Measurements from ENCODE around the gene CPA1.

Gene CPA1

DNA sequence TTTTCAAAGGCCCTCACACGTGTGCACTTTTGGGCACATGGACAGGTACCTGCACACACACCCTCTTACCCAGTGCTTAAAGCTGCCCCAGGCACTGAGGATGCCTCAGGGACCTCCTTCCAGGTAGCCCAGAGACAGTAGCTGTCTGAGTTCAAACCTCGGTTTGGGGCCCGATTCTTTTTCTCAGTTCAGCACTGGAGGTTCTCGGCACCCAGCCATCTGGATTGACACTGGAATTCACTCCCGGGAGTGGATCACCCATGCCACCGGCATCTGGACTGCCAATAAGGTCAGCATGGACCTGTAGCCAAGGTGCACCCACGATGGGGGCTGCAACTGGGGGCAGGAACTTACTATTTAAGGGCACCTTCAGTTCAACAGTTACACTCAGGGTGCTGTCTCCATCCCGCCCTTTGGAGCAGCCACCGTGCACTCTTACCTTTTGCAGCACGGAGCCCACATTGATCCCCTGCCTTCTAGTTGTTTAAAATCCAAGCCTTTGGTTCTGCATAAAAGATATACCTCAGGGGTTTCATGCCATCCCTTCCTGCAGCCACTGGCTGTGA, 18.0 kb upstream of the CPA1 start:
- TF ChIP-seq GATA1 (IDR thresholded peaks at IDR 0.05; ENCODE audit: low read depth, low read length) (no peak), POLR2A (IDR thresholded peaks at IDR 0.05; ENCODE audit: low read length) (no peak)
- DNase-seq = no peak

DNA sequence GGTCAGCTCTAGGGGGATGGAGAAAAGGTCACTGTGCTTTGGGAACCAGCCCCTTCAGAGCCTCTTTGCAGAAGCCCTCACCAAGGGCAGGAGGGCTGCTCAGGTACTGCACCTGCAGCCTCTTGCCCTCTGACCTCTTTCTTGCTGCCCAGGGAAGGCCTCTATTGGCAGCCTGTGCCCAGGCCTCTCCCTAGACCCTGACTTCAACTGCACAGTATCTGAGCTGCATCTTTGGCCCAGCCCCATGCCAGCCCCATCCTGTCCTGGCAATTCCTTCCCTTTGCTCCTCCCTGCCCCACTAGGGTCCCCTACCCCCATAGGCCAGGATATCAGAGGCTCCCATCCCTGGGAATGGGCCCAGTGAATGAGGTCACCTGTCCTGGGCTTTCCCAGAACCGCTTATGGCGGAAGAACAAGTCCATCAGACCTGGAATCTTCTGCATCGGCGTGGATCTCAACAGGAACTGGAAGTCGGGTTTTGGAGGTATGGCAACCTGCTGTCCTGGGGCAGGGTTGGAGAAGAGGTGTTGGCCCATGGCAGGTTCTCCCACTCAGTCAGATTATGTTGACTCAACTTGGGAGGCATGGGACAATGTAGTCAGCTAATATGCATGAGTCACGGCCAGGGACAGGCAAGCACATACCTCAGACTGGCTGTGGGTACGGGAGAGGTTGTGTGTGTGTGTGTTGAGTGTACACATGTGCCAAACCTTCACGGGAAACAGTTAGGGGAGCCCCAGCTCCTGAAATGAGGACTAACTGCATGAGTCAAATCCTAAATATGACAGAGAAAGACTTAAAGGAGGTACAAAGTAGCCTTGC, 17.1 kb upstream of the CPA1 start:
- DNase-seq = no peak

DNA sequence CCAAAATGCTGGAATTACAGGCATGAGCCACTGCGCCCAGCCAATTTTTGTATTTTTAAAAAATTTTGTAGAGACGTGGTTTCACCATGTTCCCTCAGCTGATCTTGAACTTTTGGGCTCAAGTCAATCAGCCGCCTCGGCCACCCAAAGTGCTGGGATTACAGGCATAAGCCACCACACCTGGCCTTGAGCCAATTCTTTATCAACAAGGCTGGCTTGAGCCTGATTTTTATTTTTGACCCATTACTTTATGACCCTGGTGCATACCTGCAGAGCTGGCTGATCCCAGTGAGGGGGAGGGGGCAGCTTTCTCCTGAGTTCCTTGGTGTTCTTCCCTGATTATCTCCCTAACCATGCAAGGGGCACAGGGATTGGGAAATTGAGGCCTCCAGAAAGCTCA, 15.8 kb upstream of the CPA1 start:
- DNase-seq = no peak
- TF ChIP-seq GATA1 (IDR thresholded peaks at IDR 0.05; ENCODE audit: low read depth, low read length) = no peak
- TF ChIP-seq POLR2A (IDR thresholded peaks at IDR 0.05; ENCODE audit: low read length) = no peak

More for the DNA sequence above, 17.1 kb upstream of the CPA1 start:
- TF ChIP-seq POLR2A (IDR thresholded peaks at IDR 0.05; ENCODE audit: low read length) (no peak), GATA1 (IDR thresholded peaks at IDR 0.05; ENCODE audit: low read depth, low read length) (no peak)

DNA sequence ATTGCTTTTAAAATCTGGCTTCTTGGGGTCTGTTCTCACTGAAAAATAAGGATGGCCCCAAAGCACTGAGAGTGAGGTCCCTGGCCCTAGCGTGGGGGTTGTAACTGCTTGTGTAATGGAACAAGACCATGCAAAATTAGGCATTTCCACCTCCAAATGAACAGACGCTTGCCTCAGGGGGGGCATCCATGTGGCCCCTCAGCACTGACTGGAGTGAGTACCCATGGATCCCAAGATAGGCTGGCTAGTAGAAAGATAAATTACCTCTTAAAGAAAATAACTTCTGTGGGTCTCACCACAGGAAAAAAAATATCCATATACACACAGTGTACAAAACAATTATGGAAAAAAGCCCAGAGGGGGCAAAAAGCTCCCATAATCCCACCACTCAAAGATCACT, 15.2 kb upstream of the CPA1 start:
- TF ChIP-seq POLR2A (IDR thresholded peaks at IDR 0.05; ENCODE audit: low read length) = no peak
- no peak for TF ChIP-seq GATA1 (IDR thresholded peaks at IDR 0.05; ENCODE audit: low read depth, low read length)

DNA sequence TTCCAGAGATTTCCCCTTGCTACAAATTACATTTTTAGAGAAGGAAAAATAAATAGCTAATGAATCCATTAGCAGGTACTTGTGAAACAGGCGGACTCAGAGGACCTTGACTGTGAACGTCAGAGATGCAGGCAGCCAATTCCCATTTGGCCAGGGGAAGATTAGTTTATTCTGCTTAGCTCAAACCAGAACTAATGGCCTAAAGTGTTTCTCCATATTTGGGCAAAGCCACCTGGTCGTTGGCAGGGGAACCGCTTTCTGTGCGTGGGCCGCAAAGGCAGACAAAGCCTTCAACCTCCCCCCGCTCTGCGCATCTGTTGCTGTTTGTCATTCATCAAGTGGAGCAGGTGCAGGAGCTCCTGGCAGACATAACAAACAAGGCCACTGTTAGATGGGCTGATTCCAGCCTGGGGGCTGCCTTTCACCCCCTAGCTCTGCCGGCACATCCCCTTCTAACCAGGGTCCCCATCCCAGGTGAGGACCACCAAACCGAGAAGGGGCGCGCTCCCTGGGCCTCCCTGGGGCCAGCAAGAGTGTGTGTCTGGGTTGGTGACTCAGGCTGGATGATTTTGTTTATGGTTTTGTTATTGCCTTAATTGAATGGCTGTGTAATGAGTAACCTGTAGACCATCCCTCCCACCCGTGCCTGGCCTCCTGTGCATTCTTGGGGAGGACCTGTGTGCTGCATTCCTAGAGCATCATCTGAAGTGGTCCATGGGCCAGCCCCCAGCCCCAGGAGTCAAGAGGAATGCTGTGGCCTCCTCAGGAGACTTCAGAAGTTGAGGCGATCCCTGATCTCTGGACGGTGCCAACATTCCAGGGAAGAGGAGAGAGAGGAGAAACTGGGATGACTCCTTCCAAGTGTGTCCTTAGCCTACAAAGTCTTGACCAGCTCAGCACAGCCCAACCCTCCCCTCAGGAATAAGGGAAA, 14.5 kb upstream of the CPA1 start:
- TF ChIP-seq POLR2A (IDR thresholded peaks at IDR 0.05; ENCODE audit: low read length) = no peak
- no peak for TF ChIP-seq GATA1 (IDR thresholded peaks at IDR 0.05; ENCODE audit: low read depth, low read length)
- DNase-seq = no peak

More for the DNA sequence above, 15.2 kb upstream of the CPA1 start:
- no peak for DNase-seq

DNA sequence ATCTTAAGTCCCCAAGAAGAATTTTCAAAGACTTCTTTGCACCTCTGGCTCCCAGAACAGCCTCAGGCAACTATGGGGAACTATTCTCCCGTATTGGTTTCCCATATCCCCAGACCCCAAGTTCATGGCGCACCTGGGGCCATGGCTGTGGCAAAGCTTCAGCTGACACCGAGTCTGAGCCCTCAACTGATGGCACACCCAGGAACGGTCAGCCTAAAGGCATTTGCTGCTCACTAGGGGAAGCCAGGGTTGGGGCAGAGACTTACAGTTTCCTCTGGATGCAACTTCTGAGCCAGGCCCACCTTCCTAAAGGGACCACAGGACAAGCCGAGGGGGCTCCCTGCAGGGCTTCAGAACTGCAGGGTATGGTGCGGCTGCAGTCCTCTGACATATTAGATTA, 13.7 kb upstream of the CPA1 start:
- no peak for DNase-seq
- TF ChIP-seq POLR2A (IDR thresholded peaks at IDR 0.05; ENCODE audit: low read length) (no peak), GATA1 (IDR thresholded peaks at IDR 0.05; ENCODE audit: low read depth, low read length) (no peak)

DNA sequence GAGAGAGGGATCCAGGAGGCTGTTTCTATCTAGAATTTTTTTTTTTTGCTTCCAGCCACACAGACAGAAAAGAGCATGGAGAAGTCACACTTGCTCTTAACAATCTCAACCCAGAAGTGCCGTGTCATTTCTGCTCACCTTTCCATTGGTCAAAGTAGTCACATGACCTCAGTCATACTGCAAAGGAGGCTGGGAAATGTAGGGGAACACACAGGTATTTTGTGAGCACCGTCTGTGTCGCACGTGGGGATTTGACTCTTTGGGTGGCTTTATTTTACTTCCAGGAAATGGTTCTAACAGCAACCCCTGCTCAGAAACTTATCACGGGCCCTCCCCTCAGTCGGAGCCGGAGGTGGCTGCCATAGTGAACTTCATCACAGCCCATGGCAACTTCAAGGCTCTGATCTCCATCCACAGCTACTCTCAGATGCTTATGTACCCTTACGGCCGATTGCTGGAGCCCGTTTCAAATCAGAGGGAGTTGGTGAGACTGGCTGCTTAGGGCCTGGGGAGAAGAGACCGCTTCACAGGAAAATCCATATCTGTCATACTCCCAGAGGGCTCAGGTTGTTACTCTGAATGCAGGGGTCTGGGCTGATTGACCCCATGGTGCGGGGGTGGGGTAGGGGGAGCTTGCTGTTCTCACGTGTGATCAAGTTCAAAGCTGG, 13.1 kb upstream of the CPA1 start:
- TF ChIP-seq GATA1 (IDR thresholded peaks at IDR 0.05; ENCODE audit: low read depth, low read length) = no peak
- TF ChIP-seq POLR2A (IDR thresholded peaks at IDR 0.05; ENCODE audit: low read length) = no peak
- DNase-seq = no peak

DNA sequence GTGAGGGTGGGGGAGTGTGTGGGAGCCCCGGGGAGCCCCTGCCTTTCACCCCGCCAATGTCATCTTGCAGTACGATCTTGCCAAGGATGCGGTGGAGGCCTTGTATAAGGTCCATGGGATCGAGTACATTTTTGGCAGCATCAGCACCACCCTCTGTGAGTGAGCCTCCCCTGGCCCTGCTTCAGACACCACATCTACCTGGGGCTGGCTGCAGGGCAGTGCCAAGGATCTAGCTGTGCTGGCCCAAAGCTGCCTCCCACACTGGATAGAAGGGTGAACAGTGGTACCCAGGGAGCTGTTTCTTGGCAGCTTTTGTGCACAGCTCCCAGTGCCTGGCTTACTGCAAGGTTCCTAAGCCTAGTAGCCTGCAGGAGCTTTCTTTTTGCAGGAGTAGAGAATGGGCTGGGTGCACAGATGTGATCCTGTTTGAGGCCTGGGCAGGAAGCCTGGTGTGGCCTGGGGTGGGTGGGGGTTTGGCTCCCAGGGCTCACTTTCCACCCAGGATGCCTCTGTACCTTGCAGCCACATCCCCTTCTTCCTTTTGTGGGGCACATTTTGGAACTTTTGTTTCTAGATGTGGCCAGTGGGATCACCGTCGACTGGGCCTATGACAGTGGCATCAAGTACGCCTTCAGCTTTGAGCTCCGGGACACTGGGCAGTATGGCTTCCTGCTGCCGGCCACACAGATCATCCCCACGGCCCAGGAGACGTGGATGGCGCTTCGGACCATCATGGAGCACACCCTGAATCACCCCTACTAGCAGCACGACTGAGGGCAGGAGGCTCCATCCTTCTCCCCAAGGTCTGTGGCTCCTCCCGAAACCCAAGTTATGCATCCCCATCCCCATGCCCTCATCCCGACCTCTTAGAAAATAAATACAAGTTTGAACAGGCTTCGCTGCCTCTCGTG, 12.2 kb upstream of the CPA1 start:
- TF ChIP-seq POLR2A (IDR thresholded peaks at IDR 0.05; ENCODE audit: low read length) (no peak), GATA1 (IDR thresholded peaks at IDR 0.05; ENCODE audit: low read depth, low read length) (no peak)
- DNase-seq = no peak

DNA sequence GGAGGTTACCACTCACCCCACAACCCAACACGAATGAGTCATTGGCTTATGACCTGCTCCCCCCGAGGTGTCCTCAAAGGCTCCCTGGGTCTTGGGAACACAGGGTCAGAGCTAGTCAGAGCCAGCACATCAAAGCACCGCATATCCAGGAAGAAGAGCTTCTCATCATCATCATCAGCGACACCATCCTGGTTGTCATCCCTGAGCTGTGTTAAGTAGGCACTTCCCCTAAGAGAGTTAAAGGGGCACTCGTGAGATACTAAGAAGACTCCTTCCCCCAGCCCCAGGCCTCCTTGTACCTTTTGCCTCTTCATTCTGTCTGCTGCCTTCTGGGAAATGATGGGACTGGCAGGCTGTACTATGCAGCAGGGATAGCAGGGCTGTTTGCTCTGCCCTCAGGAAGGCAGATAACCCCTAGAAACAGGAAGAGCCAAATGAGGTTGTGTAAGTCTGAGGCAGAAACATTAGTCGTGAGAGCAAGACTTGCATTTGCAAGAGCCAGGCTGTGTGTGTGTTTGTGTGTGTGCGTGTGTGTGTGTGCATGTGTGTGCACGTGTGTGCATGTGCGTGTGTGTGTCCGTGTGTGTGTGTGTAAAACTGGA, 11.1 kb upstream of the CPA1 start:
- DNase-seq = no peak
- no peak for TF ChIP-seq GATA1 (IDR thresholded peaks at IDR 0.05; ENCODE audit: low read depth, low read length)

DNA sequence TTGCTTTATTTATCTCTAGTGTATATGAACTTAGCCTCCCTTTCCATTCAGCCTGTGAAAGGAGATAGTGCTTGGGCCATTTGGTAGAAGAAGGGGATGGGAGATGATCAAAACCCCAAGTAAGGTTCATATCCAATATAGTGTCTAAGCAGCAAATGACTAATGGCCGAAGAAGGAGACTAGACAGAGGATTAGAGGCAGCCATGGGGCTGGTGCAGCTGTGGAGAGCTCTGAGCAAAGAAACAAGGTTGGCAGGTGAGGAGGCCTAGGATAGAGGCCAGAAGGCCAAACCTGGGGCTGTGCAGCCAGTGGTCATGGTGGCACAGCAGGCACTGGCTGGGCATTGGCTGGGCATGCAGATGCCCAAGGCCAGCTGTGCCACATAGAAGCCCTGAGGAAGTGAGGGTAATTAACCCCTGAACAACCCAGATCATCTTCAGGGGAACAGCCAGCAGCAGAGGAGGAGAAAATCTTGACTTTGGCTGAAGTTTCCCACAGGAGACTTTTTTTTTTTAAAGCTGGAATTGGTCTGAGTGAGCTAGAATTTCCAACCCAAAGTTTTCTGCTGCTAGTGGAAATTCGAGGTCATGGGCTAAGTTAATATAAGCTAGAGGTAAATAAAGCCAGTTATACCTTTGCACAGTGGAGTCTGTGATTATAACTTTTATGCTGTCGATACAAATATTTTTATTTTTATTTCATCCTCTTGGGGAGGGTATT, 10.3 kb upstream of the CPA1 start:
- TF ChIP-seq GATA1 (IDR thresholded peaks at IDR 0.05; ENCODE audit: low read depth, low read length) = no peak
- TF ChIP-seq POLR2A (IDR thresholded peaks at IDR 0.05; ENCODE audit: low read length) = no peak
- no peak for DNase-seq

DNA sequence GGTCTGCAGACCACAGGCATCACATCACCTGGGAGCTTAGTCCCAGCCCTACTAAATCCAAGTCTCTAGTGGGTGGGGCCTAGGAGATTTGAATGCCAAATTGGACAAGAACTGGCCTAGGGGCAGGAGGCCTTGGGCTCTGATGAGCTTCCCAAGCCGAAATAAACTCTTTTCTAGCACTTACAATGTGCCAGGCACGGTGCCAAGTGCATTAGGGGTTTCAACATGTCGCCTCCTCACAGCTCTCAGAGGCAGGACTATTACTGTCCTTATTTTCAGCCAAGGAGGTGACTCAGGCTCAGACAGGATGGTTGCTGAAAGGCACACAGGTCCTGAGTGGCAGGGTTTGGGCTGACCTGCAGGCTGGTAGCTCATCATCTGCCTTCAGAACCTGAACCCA, 9.2 kb upstream of the CPA1 start:
- DNase-seq = no peak
- TF ChIP-seq GATA1 (IDR thresholded peaks at IDR 0.05; ENCODE audit: low read depth, low read length) (no peak), POLR2A (IDR thresholded peaks at IDR 0.05; ENCODE audit: low read length) (no peak)
